ENCODE data around the gene SPAST. TPM values are rescaled to one million over a fixed set of nuclear protein-coding genes. Genes with fewer than 3 reads are reported as not detected.

SPAST gene
- total and polyA plus RNA-seq, 2 of the 13 experiments (the other 11 are each of a cell fraction or from before 2014, with no cell fraction given), result 11.5 to 40.4 TPM

- no peak; the same call in 1 of the 2 replicates for TF ChIP-seq ZBTB33 (CRISPR knock-in tag; IDR thresholded peaks at IDR 0.05)
- peak; percentile 89 for TF ChIP-seq GATAD2A (CRISPR knock-in tag; IDR thresholded peaks at IDR 0.05)
- peak; percentile 90 for TF ChIP-seq ZNF800 (CRISPR knock-in tag; IDR thresholded peaks at IDR 0.05)
- TF ChIP-seq NFATC3 (CRISPR knock-in tag; IDR thresholded peaks at IDR 0.05), result peak; percentile 67
- TF ChIP-seq ZSCAN31 (CRISPR knock-in tag; IDR thresholded peaks at IDR 0.05; ENCODE audit: low read depth), result peak; percentile 42; the same call in 1 of the 2 replicates
- TF ChIP-seq EHMT2 (IDR thresholded peaks at IDR 0.05; ENCODE audit: borderline replicate concordance, low read depth, low read length), result no peak; the same call in 1 of the 2 replicates
- TF ChIP-seq ZNF350 (CRISPR knock-in tag; IDR thresholded peaks at IDR 0.05; ENCODE audit: borderline replicate concordance, low read depth), result peak; percentile 96; the same call in 1 of the 2 replicates
- TF ChIP-seq SP4 (CRISPR knock-in tag; IDR thresholded peaks at IDR 0.05), result peak; percentile 88; the same call in 1 of the 2 replicates
- TF ChIP-seq BHLHE40 (IDR thresholded peaks at IDR 0.05; ENCODE audit: low read length), result peak; percentile 81
- no peak for TF ChIP-seq ZHX1 (CRISPR knock-in tag; IDR thresholded peaks at IDR 0.05; ENCODE audit: low read depth)
- peak; percentile 45; the same call in 1 of the 2 replicates for TF ChIP-seq ZNF205 (CRISPR knock-in tag; IDR thresholded peaks at IDR 0.05)
- peak; percentile 70; the same call in 1 of the 2 replicates for TF ChIP-seq PBX3 (CRISPR knock-in tag; IDR thresholded peaks at IDR 0.05; ENCODE audit: borderline replicate concordance)
- TF ChIP-seq RNF2 (conservative IDR thresholded peaks at IDR 0.05; ENCODE audit: low read depth), result no peak
- no peak for TF ChIP-seq ZNF251 (CRISPR knock-in tag; IDR thresholded peaks at IDR 0.05)
- TF ChIP-seq ERF (CRISPR knock-in tag; IDR thresholded peaks at IDR 0.05), result peak; percentile 86
- no peak for TF ChIP-seq SP1 (IDR thresholded peaks at IDR 0.05)
- TF ChIP-seq SP1 (CRISPR knock-in tag; IDR thresholded peaks at IDR 0.05), result peak; percentile 77
- 0 out of 2 replicates have a peak, but pooled peaks have one; percentile 25 for TF ChIP-seq HNF4A (CRISPR knock-in tag; IDR thresholded peaks at IDR 0.05)
- no peak for TF ChIP-seq IKZF4 (CRISPR knock-in tag; IDR thresholded peaks at IDR 0.05; ENCODE audit: borderline replicate concordance, low read depth, not compliant biosample characterization)
- no peak for TF ChIP-seq ZNF101 (CRISPR knock-in tag; IDR thresholded peaks at IDR 0.05; ENCODE audit: borderline replicate concordance, low read depth)
- no peak for TF ChIP-seq ZNF841 (CRISPR knock-in tag; IDR thresholded peaks at IDR 0.05; ENCODE audit: borderline replicate concordance)
Measured at GRCh38 chr2:32063310-32064020, at the start of gene SPAST (continued).

Measured in HepG2 (cell line).